Fibroblast of villous mesenchyme (primary cell): ENCODE measurements around the gene SPSB2. TPM values are rescaled to one million over a fixed set of nuclear protein-coding genes. Genes with fewer than 3 reads are reported as not detected.

Experiments used
- DNase-seq: peaks from one replicate; pipeline ENCODE4 v3.0.0-alpha.2; 2010; ENCODE audit warnings: low read depth
- H3K4me3 ChIP-seq: 2 replicates; pipeline ENCODE4 v1.5.1; 2011; ENCODE audit warnings: low read depth, mild to moderate bottlenecking, low read length
- CTCF ChIP-seq: IDR thresholded peaks from 2 replicates; pipeline ENCODE4 v1.5.1; 2012; ENCODE audit warnings: low read depth, mild to moderate bottlenecking, low read length; ENCODE audit not compliant: insufficient read depth
- total RNA-seq: library from RNA; depleted of rRNA; stranded (reverse); fragments of >200 nt; gene quantifications from 2 replicates; pipeline ENCODE4 v1.2.3, GENCODE V29; 2012

The SPSB2 gene
- total RNA-seq, 1 donor: 6.0 TPM

DNA sequence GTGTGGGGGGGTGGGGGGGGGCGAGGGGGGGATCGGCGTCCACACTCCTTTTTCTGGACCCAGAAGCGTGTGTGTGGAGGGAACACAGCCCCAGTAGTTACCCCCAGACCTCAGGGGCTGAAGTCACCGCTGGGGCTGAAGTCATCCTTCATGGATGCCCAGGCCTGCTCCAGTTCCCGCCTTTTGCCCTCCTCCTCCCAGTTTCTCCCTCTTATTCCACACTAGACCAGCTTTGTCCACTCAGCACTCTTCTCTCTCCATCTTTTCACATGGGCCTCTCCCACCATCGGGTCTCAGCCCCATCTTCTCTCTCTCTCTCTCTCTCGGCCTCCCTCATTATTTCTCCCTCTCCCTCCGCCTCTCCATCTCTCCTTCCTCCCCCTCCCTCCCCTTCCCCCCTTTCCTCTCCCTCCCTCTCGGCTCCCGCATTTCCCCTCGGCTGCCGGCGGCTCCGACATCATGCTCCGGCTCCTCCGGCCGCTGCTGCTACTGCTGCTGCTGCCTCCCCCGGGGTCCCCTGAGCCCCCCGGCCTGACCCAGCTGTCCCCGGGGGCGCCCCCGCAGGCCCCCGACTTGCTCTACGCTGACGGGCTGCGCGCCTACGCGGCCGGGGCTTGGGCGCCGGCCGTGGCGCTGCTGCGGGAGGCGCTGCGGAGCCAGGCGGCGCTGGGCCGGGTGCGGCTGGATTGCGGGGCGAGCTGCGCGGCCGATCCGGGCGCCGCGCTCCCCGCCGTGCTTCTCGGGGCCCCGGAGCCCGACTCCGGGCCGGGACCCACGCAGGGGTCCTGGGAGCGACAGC lies 44.9 kb downstream of the SPSB2 start, which contains the start of gene P3H3:
P3H3 (plus strand) TSS at position 426 of the 799 bp plus-strand sequence; CDS start at position 460, 34 bp downstream.
- TF ChIP-seq CTCF: no peak
- peak within 1 kb of the TSS; percentile 96 for H3K4me3 ChIP-seq
- DNase-seq: peak; percentile 49

GRCh38 chr12:6827437-6827911 lies 45.6 kb downstream of the SPSB2 start:
- peak overlapping the region; percentile 44 for H3K4me3 ChIP-seq
- no peak for TF ChIP-seq CTCF
- peak; percentile 83 for DNase-seq

- H3K4me3 ChIP-seq: no peak overlapping the region
- TF ChIP-seq CTCF: no peak
- DNase-seq: no peak
Observed at GRCh38 chr12:6826734-6827436, 46.2 kb downstream of the SPSB2 start.

- H3K4me3 ChIP-seq: no peak overlapping the region
- DNase-seq: no peak
- no peak for TF ChIP-seq CTCF
Observed at GRCh38 chr12:6826125-6826733, 46.9 kb downstream of the SPSB2 start.

- TF ChIP-seq CTCF: peak; percentile 97
- DNase-seq: peak; percentile 85
- peak overlapping the region; percentile 4 for H3K4me3 ChIP-seq
Observed at GRCh38 chr12:6825398-6826124, 47.5 kb downstream of the SPSB2 start.

DNA sequence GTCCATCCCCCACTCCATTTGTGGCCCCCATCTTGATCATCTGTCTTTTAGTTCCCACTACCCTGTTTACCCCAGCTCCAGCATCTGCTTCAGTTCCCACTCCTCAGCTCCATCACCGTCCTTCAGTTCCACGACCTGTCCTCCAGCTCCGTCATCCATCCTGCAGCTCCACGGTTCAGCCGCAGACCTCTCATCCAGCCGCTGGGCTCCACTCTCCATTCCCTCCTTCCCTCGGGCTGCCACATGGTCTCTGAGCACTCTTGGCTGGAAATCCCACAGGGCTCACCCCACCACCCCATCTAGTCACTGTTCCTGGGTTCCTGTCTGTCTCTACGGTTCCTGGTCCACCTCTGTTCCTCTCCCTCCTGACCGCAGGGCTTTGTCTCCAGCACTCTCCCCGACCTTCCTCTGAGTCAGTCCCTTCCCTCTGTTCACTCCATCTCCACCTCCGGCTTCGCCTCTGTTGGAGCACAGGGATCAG lies 48.2 kb downstream of the SPSB2 start:
- peak overlapping the region; percentile 4 for H3K4me3 ChIP-seq
- TF ChIP-seq CTCF: no peak
- no peak for DNase-seq
